Esophagus muscularis mucosa (tissue), 4 donors: ENCODE measurements around the gene OR2AE1. TPM values are rescaled to one million over a fixed set of nuclear protein-coding genes. Genes with fewer than 3 reads are reported as not detected.

Experiments
- DNase-seq: peaks from one replicate; pipeline ENCODE4 v3.0.0-alpha.2; 2017; ENCODE audit errors: extremely low spot score
- H3K27ac ChIP-seq, 4 donors: fragments of 200-600 bp; sonication (generic); replicated peaks in 1 of 4; 1 replicate in 3 of 4; 2 replicates in 1 of 4; pipeline ENCODE4 v1.5.1; 2016 to 2019; ENCODE audit warnings: mild to moderate bottlenecking in 1 of 4
- H3K27me3 ChIP-seq, 4 donors: fragments of 200-600 bp; sonication (generic); one replicate each; pipeline versions ENCODE4 v1.5.1 to v1.6.0; 2016 to 2019
- H3K36me3 ChIP-seq, 4 donors: fragments of 200-600 bp; sonication (generic); one replicate each; pipeline ENCODE4 v1.5.1; 2016 to 2019
- H3K4me1 ChIP-seq, 4 donors: fragments of 200-600 bp; sonication (generic); one replicate each; pipeline ENCODE4 v1.5.1; 2016 to 2019
- H3K4me3 ChIP-seq, 4 donors: fragments of 200-600 bp; sonication (generic); 1 replicate in 2 of 4; 2 replicates in 2 of 4; pipeline ENCODE4 v1.5.1; 2016 to 2019; ENCODE audit warnings: mild to moderate bottlenecking in 4 of 4, moderate library complexity in 1 of 4
- H3K9me3 ChIP-seq, 4 donors: fragments of 200-600 bp; sonication (generic); 1 replicate in 3 of 4; 2 replicates in 1 of 4; pipeline ENCODE4 v1.5.1; 2016 to 2019
- EP300 ChIP-seq: sonication (generic); formaldehyde crosslinking; IDR thresholded peaks from one replicate; pipeline ENCODE4 v1.6.1; 2017; ENCODE audit warnings: antibody characterized with exemption
- POLR2A ChIP-seq: fragments of 450-650 bp; IDR thresholded peaks from one replicate; pipeline ENCODE4 v1.6.1; 2017; ENCODE audit warnings: antibody characterized with exemption, moderate library complexity, mild to moderate bottlenecking, low read depth
- POLR2AphosphoS5 ChIP-seq, 2 donors: sonication (generic); formaldehyde crosslinking; IDR thresholded peaks; one replicate each; pipeline ENCODE4 v1.6.1; 2017; ENCODE audit warnings: antibody characterized with exemption in 2 of 2
- WGBS: methylation state at CpG from one replicate; pipeline ENCODE4 v1.1.5; 2018; 5-methylcytosine and 5-hydroxymethylcytosine counted together
- intact Hi-C: fragments of 100-400 bp; cut with DNase I; formaldehyde crosslinking; loops from one replicate; pipeline ENCODE4 v1.15.1; 2023
- total RNA-seq, 4 donors: library from RNA; depleted of rRNA; stranded (reverse); fragments of >200 nt; gene quantifications; one replicate each; pipeline versions ENCODE4 v1.1.0 to v1.2.1, GENCODE V29; 2016
- TF ChIP-seq, protein P1 (sequence below), 3 experiments: fragments of 200-600 bp in 2 of 3; fragments of 450-650 bp in 1 of 3; sonication (generic) in 2 of 3; IDR thresholded peaks; one replicate each; pipeline ENCODE4 v1.5.1; 2017 to 2019; ENCODE audit warnings: antibody characterized with exemption in 3 of 3, mild to moderate bottlenecking in 2 of 3, moderate library complexity in 1 of 3

Gene OR2AE1
- total RNA-seq, 4 donors from 2014 or later, result 0.65 TPM; not detected in 3

DNA sequence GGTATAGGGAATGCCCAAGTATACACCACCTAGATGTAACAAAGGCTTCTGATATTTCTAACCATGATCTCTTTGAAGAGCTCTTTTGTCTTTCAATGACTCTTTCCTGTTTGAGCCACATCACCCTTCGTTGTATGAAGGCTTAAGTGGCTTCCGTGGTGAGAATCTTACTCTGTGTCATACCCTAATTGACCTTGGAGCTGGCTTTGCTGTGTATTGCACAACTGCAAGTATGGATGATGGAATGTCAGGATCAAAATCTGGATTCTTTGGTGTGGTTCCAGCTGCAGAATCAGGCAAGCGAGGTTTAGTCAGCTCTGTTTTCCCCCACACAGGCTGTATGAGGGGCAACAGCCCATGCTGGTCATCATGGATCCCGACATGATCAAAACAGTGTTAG, 33.0 kb downstream of the OR2AE1 start:
- no peaks in the 10 kb centered on the region for H3K9me3 ChIP-seq
- peaks cover 0 to 4% (median 0%) of the 10 kb centered on the region in 4 donors for H3K27me3 ChIP-seq
- no peaks in the 10 kb centered on the region for H3K36me3 ChIP-seq
- H3K4me3 ChIP-seq, result no peak overlapping the region
- H3K4me1 ChIP-seq, result no peaks in the 10 kb centered on the region
- TF ChIP-seq POLR2AphosphoS5 (IDR thresholded peaks at IDR 0.05), result no peak
- no peak overlapping the region for H3K27ac ChIP-seq
- DNase-seq, result peak; percentile 74
- WGBS, result 59% methylated on average over 4 of the region's 4 CpGs
- intact Hi-C loops, result no loop called here

DNA sequence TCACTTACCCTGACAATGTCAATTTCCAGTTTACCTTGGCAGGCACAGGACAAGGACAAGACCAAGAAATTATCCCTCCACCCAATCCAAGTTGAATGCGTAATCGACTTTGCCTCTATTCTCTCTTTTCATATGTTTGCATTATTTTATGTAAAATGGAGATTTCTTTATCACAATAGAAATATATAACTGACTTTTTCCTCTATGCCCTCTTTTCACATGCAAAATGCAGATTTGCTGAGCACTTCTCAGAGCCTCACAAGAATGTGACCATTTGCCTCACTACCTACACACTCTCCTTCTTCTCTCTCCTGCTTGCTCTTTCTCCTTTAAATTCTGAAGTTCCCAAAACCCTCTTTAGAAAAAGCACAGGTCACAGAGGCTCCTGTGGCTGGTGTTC, 33.9 kb downstream of the OR2AE1 start:
- no peak for TF ChIP-seq POLR2A
- no peak for TF ChIP-seq POLR2AphosphoS5 (IDR thresholded peaks at IDR 0.05)
- TF ChIP-seq, protein P1, sequence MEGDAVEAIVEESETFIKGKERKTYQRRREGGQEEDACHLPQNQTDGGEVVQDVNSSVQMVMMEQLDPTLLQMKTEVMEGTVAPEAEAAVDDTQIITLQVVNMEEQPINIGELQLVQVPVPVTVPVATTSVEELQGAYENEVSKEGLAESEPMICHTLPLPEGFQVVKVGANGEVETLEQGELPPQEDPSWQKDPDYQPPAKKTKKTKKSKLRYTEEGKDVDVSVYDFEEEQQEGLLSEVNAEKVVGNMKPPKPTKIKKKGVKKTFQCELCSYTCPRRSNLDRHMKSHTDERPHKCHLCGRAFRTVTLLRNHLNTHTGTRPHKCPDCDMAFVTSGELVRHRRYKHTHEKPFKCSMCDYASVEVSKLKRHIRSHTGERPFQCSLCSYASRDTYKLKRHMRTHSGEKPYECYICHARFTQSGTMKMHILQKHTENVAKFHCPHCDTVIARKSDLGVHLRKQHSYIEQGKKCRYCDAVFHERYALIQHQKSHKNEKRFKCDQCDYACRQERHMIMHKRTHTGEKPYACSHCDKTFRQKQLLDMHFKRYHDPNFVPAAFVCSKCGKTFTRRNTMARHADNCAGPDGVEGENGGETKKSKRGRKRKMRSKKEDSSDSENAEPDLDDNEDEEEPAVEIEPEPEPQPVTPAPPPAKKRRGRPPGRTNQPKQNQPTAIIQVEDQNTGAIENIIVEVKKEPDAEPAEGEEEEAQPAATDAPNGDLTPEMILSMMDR (IDR thresholded peaks at IDR 0.05), result no peak
- TF ChIP-seq EP300, result no peak
- no peaks in the 10 kb centered on the region for H3K9me3 ChIP-seq
- H3K4me3 ChIP-seq, result no peak overlapping the region
- intact Hi-C loops, result no loop called here
- peaks cover 0 to 4% (median 0%) of the 10 kb centered on the region in 4 donors for H3K27me3 ChIP-seq
- no peaks in the 10 kb centered on the region for H3K36me3 ChIP-seq
- H3K27ac ChIP-seq, result no peak overlapping the region
- no peaks in the 10 kb centered on the region for H3K4me1 ChIP-seq
- 82% methylated on average over 2 of the region's 2 CpGs for WGBS
- DNase-seq, result peak; percentile 55

DNA sequence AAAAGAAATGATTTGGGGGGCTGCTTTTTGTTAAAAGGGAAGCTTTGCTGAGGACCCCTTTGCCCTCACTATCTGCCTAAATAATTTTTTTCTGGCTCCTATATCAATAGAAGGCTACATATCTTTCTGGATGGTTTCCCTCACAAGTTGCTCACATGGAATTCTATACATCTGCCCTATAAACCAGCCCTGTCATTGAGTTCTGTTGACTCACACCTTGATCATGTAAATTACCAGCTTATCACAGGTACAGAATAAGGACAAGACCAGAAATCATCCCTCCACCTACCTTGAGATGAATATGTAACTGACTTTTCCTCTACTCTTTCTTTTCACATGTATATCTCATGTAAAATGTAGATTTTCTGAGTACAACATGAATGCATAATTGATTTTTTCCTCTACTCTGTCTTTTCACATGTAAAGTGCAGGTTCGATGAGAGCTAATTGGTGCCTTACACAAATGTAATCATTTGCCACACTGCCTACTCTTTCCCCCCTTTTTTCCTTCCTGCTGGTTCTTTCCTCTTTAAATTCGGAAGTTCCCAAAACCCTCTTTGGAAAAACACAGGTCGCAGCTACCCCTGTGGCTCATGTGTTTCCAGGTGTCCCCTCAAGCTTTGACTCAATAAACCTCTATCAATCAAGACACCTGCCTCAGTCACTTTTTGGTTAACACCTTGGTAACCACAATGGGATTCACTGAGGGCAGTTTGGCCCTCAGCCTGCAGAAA, 36.5 kb downstream of the OR2AE1 start:
- TF ChIP-seq EP300, result no peak
- no peak for TF ChIP-seq POLR2A
- TF ChIP-seq POLR2AphosphoS5 (IDR thresholded peaks at IDR 0.05), result no peak
- TF ChIP-seq, protein P1 (IDR thresholded peaks at IDR 0.05), result no peak
- Histone ChIP-seq H3K27ac (no peak overlapping the region), H3K27me3 (no peaks in the 10 kb centered on the region), H3K4me3 (no peak overlapping the region), H3K4me1 (no peaks in the 10 kb centered on the region), H3K9me3 (no peaks in the 10 kb centered on the region), H3K36me3 (no peaks in the 10 kb centered on the region)
- intact Hi-C loops, result no loop called here
- WGBS, result 46% methylated on average over 3 of the region's 3 CpGs
- DNase-seq, result no peak

DNA sequence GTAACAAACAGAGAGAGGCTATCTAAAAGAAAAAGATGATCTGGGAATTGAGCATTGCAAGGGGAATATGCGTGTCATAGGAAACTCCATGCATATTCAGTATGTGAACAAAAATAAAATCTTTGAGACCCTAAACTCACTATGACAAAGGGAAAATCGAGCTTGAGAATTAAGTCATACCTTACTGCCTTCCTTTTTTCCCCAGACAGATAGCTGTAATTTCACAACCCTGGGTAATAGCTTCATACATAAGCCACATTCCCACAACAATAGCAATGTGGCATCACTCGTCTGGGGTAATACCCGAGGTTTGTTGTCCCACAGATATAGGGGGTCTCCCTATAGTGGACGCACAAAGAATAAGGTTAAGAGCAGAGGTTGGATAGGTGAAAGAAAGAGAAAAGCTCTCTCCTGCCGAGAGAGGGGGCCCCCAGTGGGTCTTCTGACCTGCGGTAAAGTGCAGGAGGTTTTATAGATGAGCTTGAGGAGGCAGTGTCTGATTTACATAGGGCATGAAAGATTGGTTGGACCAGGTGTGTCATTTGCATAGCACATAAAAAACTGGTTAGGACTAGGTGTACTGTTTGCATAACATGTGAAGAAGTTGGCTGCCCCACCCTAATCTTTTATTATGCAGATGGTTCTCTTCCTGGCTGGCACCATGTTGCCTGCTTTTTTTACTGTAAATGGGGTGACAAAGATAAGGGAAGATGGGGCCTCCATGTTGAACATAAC, 37.4 kb downstream of the OR2AE1 start:
- Histone ChIP-seq H3K36me3 (no peaks in the 10 kb centered on the region), H3K4me3 (no peak overlapping the region), H3K4me1 (no peaks in the 10 kb centered on the region), H3K27ac (no peak overlapping the region), H3K27me3 (no peaks in the 10 kb centered on the region), H3K9me3 (no peaks in the 10 kb centered on the region)
- no peak for TF ChIP-seq EP300
- TF ChIP-seq, protein P1 (IDR thresholded peaks at IDR 0.05), result no peak
- TF ChIP-seq POLR2A, result no peak
- no peak for TF ChIP-seq POLR2AphosphoS5 (IDR thresholded peaks at IDR 0.05)
- 39% methylated on average over 7 of the region's 7 CpGs for WGBS
- intact Hi-C loops, result no loop called here
- DNase-seq, result no peak

DNA sequence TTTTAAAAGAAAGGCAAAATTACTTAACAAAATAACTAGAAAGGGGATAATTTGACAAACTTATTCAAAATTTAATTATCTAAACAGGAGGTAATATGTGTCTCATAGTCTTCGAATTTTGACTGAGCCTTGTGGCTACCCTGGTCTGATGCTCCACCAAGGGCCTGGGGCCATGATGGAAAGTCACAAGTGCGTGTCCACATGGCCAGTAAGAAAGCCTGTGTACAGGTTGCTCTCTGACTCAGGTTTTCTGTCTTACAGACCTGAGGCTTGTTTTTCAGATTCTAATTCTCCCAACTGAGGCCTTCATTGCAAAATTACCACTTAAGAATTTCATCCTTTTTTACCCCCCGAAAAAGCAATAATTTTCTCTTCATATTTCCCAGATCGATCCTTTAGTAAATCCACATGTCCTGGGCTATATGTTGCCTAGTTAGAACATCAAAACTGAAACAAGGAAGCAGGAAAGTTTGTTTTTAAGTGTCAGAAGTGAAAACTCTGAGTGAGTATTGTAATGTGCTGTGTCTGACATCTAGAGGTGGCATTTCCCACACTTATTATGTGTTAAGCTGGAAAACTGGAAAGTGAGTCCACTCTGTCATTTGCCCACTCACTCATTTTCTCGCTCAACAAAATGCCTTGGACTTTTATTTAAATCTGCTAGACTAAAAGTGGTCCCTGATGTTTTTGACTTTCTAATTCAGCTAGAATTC, 39.0 kb downstream of the OR2AE1 start:
- H3K9me3 ChIP-seq, result no peaks in the 10 kb centered on the region
- no peak overlapping the region for H3K4me3 ChIP-seq
- H3K27me3 ChIP-seq, result no peaks in the 10 kb centered on the region
- intact Hi-C loops, result no loop called here
- no peak for DNase-seq
- 77% methylated on average over 5 of the region's 5 CpGs for WGBS
- H3K27ac ChIP-seq, result no peak overlapping the region
- H3K36me3 ChIP-seq, result no peaks in the 10 kb centered on the region
- TF ChIP-seq, protein P1 (IDR thresholded peaks at IDR 0.05), result peak in 2 of 3 experiments; percentile 17 to 20
- TF ChIP-seq POLR2AphosphoS5 (IDR thresholded peaks at IDR 0.05), result no peak
- H3K4me1 ChIP-seq, result no peaks in the 10 kb centered on the region
